GM10248 (cell line): Measurements from ENCODE around the gene KIRREL3.

Experiments used
- CTCF ChIA-PET: fragments of 300-600 bp; sonication (Branson Sonifier 250); formaldehyde crosslinking; extraction: SDS; loops from one replicate; lab custom pipeline; 2021; ENCODE audit warnings: antibody characterized with exemption; lab: Yijun Ruan, JAX
- POLR2A ChIA-PET: fragments of 350-650 bp; sonication (Branson Sonifier 250); formaldehyde crosslinking; extraction: SDS; loops from one replicate; lab custom pipeline; 2020; ENCODE audit warnings: antibody characterized with exemption; lab: Yijun Ruan, JAX
- DNase-seq: peaks from one replicate; pipeline ENCODE4 v3.0.0; 2012; ENCODE audit errors: extremely low spot score
- CTCF ChIP-seq: IDR thresholded peaks from 2 replicates; pipeline ENCODE4 v1.5.1; 2012; ENCODE audit warnings: mild to moderate bottlenecking, low read depth; ENCODE audit errors: extremely low read depth, missing control alignments, control extremely low read depth

Gene KIRREL3

DNA sequence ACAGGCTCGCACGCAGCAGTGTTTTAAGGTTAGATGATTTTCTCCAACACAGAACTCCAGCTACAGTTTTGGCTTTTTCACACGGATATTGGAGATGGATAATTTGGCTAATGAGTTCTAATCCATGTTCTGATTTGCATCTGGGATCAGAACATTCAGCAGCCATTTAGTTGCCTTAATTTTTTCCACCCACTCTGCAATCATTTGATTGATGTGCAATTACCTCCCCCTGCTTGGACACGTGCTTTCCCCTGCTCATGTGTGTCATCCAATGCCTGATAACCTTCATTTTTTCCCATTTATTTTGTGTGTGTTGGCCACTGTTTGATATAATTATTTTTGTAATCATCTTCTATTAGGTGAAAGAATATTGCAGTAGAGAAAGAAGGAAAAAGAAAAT, 387.3 kb downstream of the KIRREL3 start:
- no peak for TF ChIP-seq CTCF
- DNase-seq: no peak
- ChIA-PET CTCF (interaction anchor here (1.5 kb wide), 1 partner anchor 14 kb away, joined by 3 read pairs; no protein-coding TSS in a partner anchor), POLR2A (no interaction called here)

- ChIA-PET POLR2A (no interaction called here), CTCF (interaction anchor here (1.5 kb wide), 1 partner anchor 13 kb away, joined by 3 read pairs; no protein-coding TSS in a partner anchor)
- DNase-seq: no peak
- TF ChIP-seq CTCF: no peak
These were observed 387.9 kb downstream of the KIRREL3 start for GRCh38 chr11:126612671-126613070.

DNA sequence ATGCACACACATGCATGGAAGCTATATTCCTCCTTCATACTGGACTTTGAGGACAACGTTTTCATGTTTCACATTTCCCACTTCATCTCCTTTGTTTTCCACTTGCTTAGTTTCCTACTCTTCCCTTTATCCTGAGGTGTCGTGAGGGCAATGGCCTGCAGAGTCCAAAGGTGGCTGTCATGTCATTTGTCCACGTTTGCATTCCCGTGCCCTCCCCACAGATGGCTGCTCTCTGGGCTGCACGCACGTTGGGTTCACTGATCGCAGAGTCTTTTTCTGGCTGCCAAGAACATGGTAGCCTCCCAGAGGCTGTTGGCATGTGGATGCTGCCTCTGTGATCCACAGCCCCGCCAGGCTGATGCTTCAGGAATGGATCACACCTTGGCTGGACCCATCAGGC, 389.1 kb downstream of the KIRREL3 start:
- no peak for TF ChIP-seq CTCF
- no peak for DNase-seq
- CTCF ChIA-PET: no interaction called here
- POLR2A ChIA-PET: no interaction called here

DNA sequence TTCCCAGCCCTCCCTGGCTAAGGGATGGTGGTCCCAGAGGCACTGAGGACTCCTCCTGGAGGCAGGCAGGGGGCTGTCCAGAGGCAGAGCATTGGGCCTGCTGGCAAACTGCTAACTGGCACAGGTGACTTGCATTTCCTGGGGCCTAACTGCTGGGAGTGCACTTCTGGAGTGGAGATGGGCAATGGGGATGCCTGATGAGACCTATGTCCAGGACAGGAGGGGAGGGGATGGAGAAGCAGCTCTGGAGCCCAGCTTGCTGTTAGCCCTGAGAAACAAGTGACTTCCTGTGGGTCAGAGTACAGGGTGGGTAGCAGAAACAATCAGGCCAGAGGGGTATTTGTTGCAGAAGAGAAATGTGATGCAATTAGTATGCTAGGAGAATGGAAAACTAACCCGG, 391.9 kb downstream of the KIRREL3 start:
- no peak for TF ChIP-seq CTCF
- DNase-seq: no peak
- ChIA-PET CTCF (interaction anchor here (1.0 to 1.2 kb wide), 4 partner anchors 14 to 382 kb away, joined by 3 read pairs; no protein-coding TSS in a partner anchor), POLR2A (no interaction called here)

GRCh38 chr11:126607776-126608541, 392.6 kb downstream of the KIRREL3 start:
- DNase-seq: no peak
- CTCF ChIA-PET: interaction anchor here (0.8 to 2.9 kb wide), 7 partner anchors 13 to 382 kb away, joined by 3 to 11 read pairs (median 3); no protein-coding TSS in a partner anchor
- TF ChIP-seq CTCF: no peak
- POLR2A ChIA-PET: no interaction called here

DNA sequence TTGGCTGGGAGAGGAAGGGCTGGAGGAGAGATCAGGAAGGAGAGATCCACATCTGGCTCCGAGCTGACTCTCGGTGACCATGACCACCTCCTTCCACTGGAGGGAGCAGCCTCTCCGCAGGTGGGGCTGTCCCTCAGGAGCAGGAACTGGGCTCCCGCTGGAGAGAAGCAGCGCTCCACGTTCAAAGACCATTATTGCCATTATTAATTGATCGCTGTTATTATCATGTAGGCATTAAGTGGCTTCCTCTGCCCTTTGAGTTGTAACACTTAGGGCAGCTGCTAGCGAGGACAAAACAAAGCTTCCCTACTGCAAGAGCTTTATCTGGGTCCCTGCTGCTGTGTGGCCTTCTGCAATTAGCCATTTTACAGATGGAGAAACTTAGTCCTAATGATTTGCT, 393.2 kb downstream of the KIRREL3 start:
- CTCF ChIA-PET: interaction anchor here (0.8 to 2.9 kb wide), 9 partner anchors 8 to 383 kb away, joined by 3 to 11 read pairs (median 3); no protein-coding TSS in a partner anchor
- POLR2A ChIA-PET: no interaction called here

More for the DNA sequence above, 393.2 kb downstream of the KIRREL3 start:
- peak; percentile 51 for TF ChIP-seq CTCF
- peak; percentile 53 for DNase-seq
